ENCODE measurements around the gene TMEM179B. TPM values are rescaled to one million over a fixed set of nuclear protein-coding genes. Genes with fewer than 3 reads are reported as not detected.

The TMEM179B gene
- total and polyA plus RNA-seq, 9 of the 15 experiments (the other 6 are each of a cell fraction or from before 2014, with no cell fraction given): 27.7 to 105 (median 37.0) TPM

GRCh38 chr11:62771144-62772021 is 15.8 kb upstream of the TMEM179B start, which contains the start of gene TAF6L (continued):
- TF ChIP-seq CUX1 (CRISPR knock-in tag; IDR thresholded peaks at IDR 0.05) (no peak), MBD2 (IDR thresholded peaks at IDR 0.05; ENCODE audit: borderline replicate concordance, low read depth) (no peak), PHTF2 (CRISPR knock-in tag; IDR thresholded peaks at IDR 0.05) (no peak), ZNF232 (CRISPR knock-in tag; IDR thresholded peaks at IDR 0.05) (no peak), RNF2 (IDR thresholded peaks at IDR 0.05) (peak; percentile 37; the same call in 1 of the 2 replicates), BRCA1 (IDR thresholded peaks at IDR 0.05) (no peak), BRCA1 (CRISPR knock-in tag; IDR thresholded peaks at IDR 0.05) (no peak), BCOR (IDR thresholded peaks at IDR 0.05) (peak; percentile 97), COPS2 (conservative IDR thresholded peaks at IDR 0.05) (no peak), CREB3L1 (IDR thresholded peaks at IDR 0.05; ENCODE audit: borderline replicate concordance, low read depth) (peak; percentile 40; the same call in 1 of the 2 replicates), HNRNPL (IDR thresholded peaks at IDR 0.05; ENCODE audit: low read depth, low read length) (no peak), ZNF197 (CRISPR knock-in tag; IDR thresholded peaks at IDR 0.05; ENCODE audit: low read depth) (no peak), CREB5 (CRISPR knock-in tag; IDR thresholded peaks at IDR 0.05) (no peak), ZZZ3 (IDR thresholded peaks at IDR 0.05) (no peak), MEF2A (IDR thresholded peaks at IDR 0.05; ENCODE audit: control insufficient read depth, low read depth, low read length) (no peak), ZNF41 (CRISPR knock-in tag; conservative IDR thresholded peaks at IDR 0.05) (no peak), XRCC4 (IDR thresholded peaks at IDR 0.05; ENCODE audit: extremely low read depth, insufficient read depth, insufficient read length) (no peak)
